Daoy (cell line): ENCODE data around the gene CST5. TPM values are rescaled to one million over a fixed set of nuclear protein-coding genes. Genes with fewer than 3 reads are reported as not detected.
"Not testable (repeated sequence)": the region's sequence is repeated elsewhere in the genome, so short reads cannot be mapped to it uniquely, and the experiment has no call there.

Experiments used
- DNase-seq: peaks from one replicate; pipeline ENCODE4 v3.0.0-alpha.2; 2015; ENCODE audit warnings: low read depth
- total RNA-seq: library from RNA; depleted of rRNA; stranded (reverse); fragments of >200 nt; shearing (Covaris generic); gene quantifications from 2 replicates; pipeline ENCODE4 v1.2.3, GENCODE V29; 2014; rRNA removed

Gene CST5
- not detected in 2 replicates for total RNA-seq

DNA sequence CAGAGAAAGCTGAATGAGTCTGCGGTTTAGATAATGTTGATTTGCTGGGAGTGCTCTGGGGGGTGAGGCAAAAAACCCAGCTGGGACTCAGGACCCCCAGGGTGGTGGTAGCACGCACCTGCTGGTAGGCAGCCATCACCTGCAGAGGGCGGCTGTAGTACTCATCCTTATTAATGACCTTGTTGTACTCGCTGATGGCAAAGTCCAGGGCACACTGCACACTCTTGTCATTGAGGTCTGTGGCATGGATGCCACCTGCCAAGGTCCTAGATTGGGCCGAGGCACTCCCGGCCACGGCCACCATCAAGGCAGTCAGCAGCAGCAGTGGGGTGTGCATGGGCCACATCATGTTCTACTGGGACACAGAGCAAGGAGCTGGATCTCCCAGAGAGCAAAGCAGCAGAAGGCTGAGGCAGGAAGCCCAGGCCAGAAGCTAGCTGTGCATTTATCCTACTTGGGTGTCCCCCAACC is at the start of gene CST5:
TSS of gene CST5 (minus strand) at position 421 of the 471 bp plus-strand sequence. CDS start at position 349, 72 bp downstream.
- no peak for DNase-seq

DNA sequence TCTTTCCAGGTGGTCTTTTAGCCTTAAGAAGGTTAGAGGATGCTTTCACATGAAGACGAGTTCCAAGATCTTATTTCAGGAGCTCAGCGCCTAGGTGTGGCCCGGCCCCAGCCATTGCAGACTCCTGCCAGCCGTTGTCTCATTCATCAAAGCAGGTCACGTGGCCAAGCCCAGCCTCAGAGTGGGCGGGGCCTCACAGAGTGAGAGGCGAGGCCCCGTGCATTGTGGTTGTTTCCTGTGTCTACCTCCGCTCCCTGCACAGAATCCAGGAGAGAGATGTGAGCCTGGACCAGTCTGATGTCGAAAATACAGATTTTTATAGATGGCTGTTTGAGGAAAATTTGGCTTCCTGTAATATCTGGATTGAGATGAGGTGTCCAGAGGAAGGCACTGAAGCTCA is 49.2 kb upstream of the CST5 start:
- DNase-seq = no peak

DNA sequence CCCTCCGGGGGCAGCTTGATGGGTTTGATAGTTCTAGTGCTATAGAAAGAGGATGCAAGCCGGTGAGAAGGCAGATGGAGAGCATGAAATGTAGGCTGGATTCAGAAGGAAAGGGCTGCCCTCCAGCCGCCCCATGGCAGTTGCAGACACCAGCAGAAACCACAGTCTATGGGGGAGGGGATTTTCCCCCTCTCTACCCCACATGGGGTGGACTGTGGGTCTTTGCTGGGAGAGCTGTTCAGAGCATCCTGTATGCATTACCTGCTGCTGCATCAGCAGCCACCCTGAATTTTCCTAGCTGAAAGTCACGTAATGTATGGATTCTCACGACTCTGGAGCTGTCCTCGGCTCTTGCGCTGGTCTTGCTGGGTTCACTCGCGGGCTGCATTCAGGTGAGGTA is 48.8 kb upstream of the CST5 start:
- DNase-seq = no peak

DNA sequence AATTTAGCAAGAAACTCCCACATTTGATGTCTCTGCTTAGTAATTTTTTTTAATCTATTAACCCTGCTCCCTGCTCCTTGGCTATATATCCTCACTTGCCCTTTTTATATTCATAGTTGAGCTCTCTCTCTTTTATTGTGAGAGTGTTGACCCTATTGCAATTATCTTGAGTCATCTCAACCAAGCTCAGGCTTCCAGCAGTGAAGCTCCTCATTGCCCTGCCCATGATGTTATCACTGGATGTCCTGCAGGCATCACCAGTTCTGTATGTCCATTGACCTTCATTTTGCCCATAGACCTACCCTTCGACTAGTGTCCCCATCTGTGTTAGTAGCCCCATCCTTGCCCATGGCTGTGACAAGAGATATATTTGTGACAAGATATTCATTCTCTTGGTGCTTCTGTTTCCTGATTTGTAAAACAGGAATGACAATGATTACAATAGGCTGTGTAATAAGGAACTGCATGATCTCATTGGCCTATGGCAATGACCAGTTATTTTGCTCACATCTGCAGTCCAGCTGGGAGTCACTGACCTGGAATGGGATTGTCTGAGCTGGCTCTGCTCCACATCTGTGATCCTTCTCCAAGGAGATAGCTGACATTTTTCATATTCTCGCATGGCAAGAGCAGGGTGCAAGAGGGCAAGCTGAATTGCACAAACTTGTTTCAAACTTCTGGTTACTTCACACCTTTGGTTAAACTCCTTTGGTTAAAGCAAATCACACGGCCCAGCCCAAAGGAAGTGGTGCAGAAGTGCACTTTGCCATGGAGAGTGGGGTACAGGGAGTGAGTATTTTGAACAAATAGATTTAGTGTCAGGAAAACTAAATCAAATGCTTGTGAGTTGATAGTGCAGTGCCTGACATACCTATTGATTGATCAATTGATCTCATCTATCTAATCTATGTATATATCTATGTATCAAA is 47.7 kb upstream of the CST5 start:
- no peak for DNase-seq

DNA sequence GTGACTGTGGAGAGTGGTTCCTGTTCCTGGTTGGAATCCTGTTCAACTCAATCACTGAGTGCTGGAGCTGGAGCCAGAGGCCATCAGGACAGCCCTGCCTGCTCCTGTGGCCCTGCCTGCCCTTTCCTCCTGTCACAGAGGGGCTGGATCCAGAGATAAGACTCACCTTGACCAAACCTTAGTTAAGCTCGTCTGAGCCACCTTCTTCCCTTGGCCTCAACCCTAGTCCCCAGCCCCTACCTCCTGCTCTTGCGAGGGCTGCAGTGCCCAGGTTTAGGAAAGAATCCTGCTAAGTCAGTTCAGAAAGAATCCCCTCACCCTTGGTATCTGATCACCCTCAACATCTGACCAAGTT is 47.0 kb upstream of the CST5 start:
- DNase-seq = no peak

DNA sequence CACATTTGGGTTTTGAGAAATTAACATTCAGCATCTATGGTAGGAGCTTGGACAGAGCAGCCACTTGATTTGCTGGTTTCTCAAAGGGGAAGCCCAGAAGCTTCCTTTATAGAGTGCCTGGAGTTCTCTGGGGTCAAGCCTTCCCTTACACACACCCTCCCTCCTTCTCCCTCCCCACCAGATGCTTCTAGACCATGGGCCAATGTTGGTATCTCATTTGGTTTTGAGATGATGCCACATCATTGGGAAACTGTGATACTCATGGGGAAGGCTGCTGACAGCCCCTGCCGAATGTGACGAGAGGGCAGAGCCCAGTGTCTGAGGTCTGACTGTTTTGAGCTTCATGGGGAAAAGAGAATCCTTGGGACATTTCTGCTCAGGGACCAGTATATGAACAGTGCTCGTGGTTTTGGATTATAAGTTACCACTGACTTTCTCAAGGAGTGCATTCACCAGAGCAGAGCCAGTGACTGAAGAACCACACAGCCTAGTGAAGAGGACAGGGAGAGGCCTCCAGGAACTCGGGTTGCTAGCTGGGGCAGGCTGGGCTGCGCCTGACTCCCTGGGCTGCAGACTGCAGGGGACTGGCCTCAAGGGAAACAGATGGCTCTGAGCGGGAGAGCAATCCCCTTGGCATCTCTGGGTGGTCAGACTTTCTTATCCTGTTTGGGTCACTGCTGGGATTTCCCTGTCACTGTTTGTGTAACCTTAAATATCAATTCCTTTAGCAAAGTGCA is 46.4 kb upstream of the CST5 start:
- DNase-seq = no peak

DNA sequence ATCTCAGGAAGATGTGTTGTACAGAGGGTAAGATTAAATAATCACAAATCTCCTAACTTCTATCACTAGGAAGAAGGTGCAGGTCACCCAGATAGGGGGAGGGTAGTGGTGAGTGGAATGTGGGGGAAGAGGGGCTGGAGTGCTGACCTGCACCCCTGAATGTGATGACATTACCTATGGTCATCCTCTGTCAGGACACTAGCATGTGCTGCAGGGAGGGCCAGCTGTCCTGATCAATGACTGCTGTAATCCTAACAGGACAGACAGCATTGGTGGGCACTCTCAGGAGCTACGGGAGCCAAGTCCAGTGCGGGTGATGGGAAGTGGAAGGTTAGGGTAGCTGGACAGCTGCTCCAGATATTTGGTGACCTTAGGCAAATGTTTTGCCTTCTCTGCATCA is 45.2 kb upstream of the CST5 start:
- no peak for DNase-seq

GRCh38 chr20:23923891-23924435 is 44.4 kb upstream of the CST5 start:
- DNase-seq = no peak

DNA sequence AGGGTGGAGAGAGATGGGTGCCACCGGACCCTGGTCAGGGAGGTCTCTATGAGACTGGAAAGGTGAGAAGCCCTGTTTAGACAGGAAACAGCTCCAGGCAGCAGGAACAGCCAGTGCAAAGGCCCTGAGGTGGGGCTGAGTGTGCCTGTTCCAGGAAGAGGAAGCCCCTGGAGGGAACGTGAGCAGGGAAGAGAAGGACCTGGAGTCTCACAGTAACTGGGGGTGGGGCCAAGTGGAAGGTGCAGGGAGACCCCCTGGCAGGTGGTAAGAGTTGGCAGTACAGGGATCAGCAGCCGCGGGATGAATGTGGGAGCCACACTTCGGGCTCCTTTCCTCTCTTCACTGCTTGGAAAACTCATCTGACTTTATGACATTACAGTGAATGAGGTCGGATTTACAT is 43.8 kb upstream of the CST5 start:
- no peak for DNase-seq

DNA sequence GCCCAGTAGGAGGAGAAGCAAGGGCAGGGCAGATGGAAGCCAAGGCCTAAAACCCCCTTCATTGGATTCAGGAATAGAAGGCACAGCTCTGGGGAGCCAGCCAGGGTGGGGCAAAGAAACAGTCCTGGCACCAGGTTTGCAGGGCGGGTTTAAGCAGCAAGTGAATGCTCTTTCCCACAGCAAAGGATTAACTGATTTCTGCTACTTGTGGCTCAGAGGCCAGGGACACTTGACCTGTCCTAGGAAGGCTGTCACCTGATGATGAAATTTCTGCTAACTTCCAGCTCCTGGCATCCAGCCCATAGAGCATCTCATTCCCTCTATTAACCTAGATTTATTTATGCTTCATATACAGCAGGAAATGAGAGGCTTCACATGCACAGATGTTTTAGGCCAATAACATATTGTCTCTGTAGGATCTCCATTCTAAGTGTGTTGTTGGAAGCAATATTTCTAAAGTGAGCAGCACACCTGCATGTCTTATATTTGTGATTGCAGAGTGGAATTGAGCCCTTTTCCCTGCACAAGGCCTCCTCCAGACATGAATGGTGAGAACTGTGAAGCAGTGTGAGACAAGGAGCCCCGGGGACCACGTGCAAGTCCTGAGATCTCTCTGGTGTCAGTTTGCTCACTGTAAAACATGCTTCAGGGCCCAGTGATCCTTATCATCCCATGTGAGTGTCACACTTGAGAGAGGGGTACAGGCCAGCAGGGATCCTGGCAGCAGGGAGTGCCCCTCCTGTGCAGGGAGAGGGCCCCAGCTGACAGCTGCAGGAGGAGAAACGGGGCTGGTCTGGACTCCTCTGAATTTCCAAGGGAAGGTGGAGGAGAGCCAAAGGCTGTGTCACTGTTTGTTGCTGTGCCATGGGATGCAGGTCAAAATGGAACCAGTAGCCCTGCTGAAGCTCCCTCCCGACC is 41.1 kb upstream of the CST5 start:
- no peak for DNase-seq

- DNase-seq = no peak
These were observed 39.3 kb upstream of the CST5 start for GRCh38 chr20:23918896-23919295.

GRCh38 chr20:23918101-23918862 is 38.7 kb upstream of the CST5 start:
- DNase-seq = no peak

GRCh38 chr20:23917024-23917725 is 37.6 kb upstream of the CST5 start:
- no peak for DNase-seq

DNA sequence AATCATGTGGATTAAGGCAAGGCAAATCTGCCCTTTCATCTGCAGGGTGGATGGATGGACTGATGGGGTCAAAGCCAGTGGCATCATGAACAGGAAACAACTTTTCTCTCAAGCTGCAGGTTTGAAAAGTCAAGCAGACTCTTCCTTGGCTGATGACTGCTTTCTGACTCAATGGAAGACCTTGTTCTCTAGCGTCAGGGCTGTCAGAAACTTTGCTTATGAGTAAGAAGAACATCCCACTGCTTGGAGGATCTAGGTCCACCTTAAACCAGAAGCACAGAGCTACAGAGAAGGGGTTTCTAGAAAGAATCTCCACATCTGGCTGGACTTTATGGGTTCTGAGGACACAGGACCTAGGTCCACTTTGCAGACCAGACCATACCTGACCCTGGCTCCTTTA is 36.3 kb upstream of the CST5 start:
- no peak for DNase-seq

DNA sequence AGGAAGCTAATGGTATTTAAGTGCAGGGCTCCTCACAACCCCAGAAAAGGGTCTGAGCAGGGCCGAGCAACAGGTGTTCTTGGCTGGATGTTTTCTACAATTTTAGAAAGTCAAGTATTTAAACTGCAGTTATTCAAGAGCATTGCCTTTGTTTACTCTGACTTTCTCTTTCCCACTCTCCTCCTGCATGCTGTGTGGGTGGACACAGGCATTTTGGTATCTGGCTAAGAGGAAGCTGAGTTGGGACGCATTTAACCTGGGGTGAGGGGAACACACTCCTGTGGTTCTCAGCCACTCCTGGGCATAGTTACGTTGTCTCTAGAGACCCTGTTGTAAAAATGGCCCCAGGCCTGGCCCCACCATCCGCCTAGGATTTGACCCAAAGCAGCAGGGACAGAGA is 34.9 kb upstream of the CST5 start:
- DNase-seq = not testable (repeated sequence)

DNA sequence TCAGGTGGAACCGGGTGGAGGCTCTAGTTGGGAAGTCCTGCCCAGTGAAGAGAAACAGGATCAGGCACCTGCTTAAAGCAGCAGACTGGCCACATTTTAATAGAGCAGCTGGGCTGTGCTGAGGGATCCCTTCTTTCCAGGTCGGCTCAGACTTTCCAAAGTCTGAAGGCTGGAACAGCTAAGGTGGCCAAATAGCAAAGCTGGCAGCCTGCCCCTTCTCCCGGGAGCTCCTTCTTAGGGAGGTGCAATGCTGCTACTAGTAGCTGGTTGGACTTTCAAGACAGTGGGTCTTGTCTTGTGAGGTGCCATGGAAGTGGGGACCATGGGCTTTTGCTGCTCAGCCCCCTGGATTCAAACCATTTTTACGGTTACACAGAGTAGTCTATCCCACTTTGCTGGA is 30.7 kb upstream of the CST5 start:
- DNase-seq = no peak

DNA sequence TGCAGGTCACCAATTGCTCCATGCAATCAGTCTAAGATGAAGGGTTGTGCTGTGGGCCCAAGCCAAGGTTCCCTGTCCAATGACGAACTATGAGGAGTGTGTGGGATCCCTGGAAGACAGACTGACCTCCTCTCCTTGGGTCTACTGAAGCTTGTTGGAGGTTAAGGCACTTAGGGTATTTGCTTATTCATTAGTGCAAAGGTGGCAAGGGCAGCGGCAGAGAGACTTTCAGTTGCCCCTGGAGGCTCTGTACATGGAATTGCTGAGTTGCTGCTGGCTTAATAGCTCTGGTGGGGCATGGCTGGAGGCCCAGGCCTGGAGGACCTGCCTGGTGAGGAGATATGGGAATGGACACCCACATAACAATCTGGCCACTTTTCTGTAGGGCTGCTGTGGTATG is 29.8 kb upstream of the CST5 start:
- DNase-seq = no peak

DNA sequence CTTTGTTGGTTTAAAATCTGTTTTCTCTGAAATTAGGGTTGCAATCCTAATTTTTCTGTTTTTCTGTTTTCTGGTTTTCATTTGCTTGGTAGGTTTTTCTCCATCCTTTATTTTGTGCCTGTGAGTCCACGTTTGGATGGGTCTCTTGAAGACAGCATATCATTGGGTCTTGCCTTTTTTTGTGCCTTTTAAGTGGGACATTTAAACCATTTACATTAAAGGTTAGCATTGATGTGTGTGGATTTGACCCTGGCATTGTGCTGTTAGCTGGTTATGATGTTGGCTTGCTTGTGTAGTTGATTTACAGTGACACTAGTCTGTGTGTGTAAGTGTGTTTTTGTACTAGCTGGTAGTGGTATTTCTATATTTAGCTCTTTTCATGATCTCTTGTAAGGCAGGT is 28.0 kb upstream of the CST5 start:
- DNase-seq = no peak

DNA sequence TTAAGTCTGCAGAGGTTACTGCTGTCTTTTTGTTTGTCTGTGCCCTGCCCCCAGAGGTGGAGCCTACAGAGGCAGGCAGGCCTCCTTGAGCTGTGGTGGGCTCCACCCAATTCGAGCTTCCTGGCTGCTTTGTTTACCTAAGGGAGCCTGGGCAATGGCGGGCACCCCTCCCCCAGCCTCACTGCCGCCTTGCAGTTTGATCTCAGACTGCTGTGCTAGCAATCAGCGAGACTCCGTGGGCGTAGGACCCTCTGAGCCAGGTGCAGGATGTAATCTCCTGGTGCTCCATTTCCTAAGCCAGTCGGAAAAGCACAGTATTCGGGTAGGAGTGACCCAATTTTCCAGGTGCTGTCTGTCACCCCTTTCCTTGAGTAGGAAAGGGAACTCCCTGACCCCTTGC is 22.8 kb upstream of the CST5 start:
- not testable (repeated sequence) for DNase-seq

GRCh38 chr20:23890867-23891266 is 11.3 kb upstream of the CST5 start:
- DNase-seq = not testable (repeated sequence)
